Measurements from ENCODE around the gene SRPK3.
"Not testable (repeated sequence)": the region's sequence is repeated elsewhere in the genome, so short reads cannot be mapped to it uniquely, and the experiment has no call there.

Gene SRPK3

GRCh38 chrX:153741446-153741845 is 39.4 kb upstream of the SRPK3 start:
- no peak for TF ChIP-seq CTCF (IDR thresholded peaks at IDR 0.05; ENCODE audit: control insufficient read depth, insufficient read depth, low read depth, low read length, missing control alignments)
- DNase-seq (ENCODE audit: low read depth), result no peak
- no peak overlapping the region for H3K4me3 ChIP-seq (ENCODE audit: control insufficient read depth, low read depth, low read length)

GRCh38 chrX:153742111-153742510 is 38.7 kb upstream of the SRPK3 start:
- not testable (repeated sequence) for H3K4me3 ChIP-seq (ENCODE audit: control insufficient read depth, low read depth, low read length); DNase-seq (ENCODE audit: low read depth)

- DNase-seq (ENCODE audit: low read depth); H3K4me3 ChIP-seq (ENCODE audit: control insufficient read depth, low read depth, low read length): not testable (repeated sequence)
Measured at GRCh38 chrX:153742796-153743467, 37.9 kb upstream of the SRPK3 start.

GRCh38 chrX:153743468-153744209 is 37.2 kb upstream of the SRPK3 start:
- H3K4me3 ChIP-seq (ENCODE audit: control insufficient read depth, low read depth, low read length); DNase-seq (ENCODE audit: low read depth): not testable (repeated sequence)

GRCh38 chrX:153744210-153745066 is 36.4 kb upstream of the SRPK3 start:
- no peak overlapping the region for H3K4me3 ChIP-seq (ENCODE audit: control insufficient read depth, low read depth, low read length)
- no peak for DNase-seq (ENCODE audit: low read depth)
- no peak for TF ChIP-seq CTCF (IDR thresholded peaks at IDR 0.05; ENCODE audit: control insufficient read depth, insufficient read depth, low read depth, low read length, missing control alignments)

- not testable (repeated sequence) for H3K4me3 ChIP-seq (ENCODE audit: control insufficient read depth, low read depth, low read length); DNase-seq (ENCODE audit: low read depth)
Measured at GRCh38 chrX:153745067-153745433, 35.8 kb upstream of the SRPK3 start.

- no peak for TF ChIP-seq CTCF (IDR thresholded peaks at IDR 0.05; ENCODE audit: control insufficient read depth, insufficient read depth, low read depth, low read length, missing control alignments)
- no peak for DNase-seq (ENCODE audit: low read depth)
- no peak overlapping the region for H3K4me3 ChIP-seq (ENCODE audit: control insufficient read depth, low read depth, low read length)
Measured at GRCh38 chrX:153746359-153746758, 34.5 kb upstream of the SRPK3 start.

- DNase-seq (ENCODE audit: low read depth); H3K4me3 ChIP-seq (ENCODE audit: control insufficient read depth, low read depth, low read length): not testable (repeated sequence)
Measured at GRCh38 chrX:153746991-153747390, 33.9 kb upstream of the SRPK3 start.

GRCh38 chrX:153749017-153749416 is 31.8 kb upstream of the SRPK3 start:
- not testable (repeated sequence) for DNase-seq (ENCODE audit: low read depth); H3K4me3 ChIP-seq (ENCODE audit: control insufficient read depth, low read depth, low read length)
